RCC 7860 (cell line): Measurements from ENCODE around the gene CIART.
"Not testable (repeated sequence)": the region's sequence is repeated elsewhere in the genome, so short reads cannot be mapped to it uniquely, and the experiment has no call there.

Source experiments
- DNase-seq: peaks from one replicate; pipeline ENCODE4 v3.0.0-alpha.2; 2015; ENCODE audit warnings: low spot score
- FAIRE-seq: peaks from 2 replicates; lab custom pipeline; 2012; peaks lifted over from hg19 to GRCh38; lab: Jason Lieb, UNC

CIART gene, protein sequence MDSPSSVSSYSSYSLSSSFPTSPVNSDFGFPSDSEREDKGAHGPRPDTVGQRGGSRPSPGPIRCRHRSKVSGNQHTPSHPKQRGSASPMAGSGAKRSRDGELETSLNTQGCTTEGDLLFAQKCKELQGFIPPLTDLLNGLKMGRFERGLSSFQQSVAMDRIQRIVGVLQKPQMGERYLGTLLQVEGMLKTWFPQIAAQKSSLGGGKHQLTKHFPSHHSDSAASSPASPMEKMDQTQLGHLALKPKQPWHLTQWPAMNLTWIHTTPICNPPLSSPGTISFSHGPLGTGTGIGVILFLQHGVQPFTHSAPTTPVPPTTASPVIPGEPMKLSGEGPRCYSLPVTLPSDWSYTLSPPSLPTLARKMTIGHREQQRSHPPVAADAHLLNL

GRCh38 chr1:150281758-150282557 lies at the start of gene CIART:
Gene CIART, plus strand, starts transcription at chr1:150282554. Its CDS starts 714 bp downstream, at chr1:150283268.
- FAIRE-seq (peak; percentile 46), DNase-seq (peak; percentile 92)

GRCh38 chr1:150232921-150233320 lies 49.4 kb upstream of the CIART start:
- not testable (repeated sequence) for FAIRE-seq, DNase-seq

- FAIRE-seq (no peak), DNase-seq (no peak)
Measured at GRCh38 chr1:150233359-150234308, 48.7 kb upstream of the CIART start.

DNA sequence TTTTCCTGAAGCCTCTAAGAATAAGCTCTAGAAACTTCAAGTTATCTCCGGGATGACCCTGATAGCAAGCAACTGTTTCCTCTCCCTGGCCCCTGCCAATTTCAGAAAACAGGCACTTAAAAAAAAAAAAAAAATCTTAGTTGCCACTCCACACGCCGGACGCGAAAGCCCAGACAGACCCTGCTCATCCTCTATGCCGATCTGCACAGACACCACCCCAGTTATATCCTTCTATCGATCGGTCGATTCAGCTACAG lies 48.1 kb upstream of the CIART start:
- no peak for DNase-seq
- no peak for FAIRE-seq

- peak; percentile 66 for DNase-seq
- FAIRE-seq: peak; percentile 17
Measured at GRCh38 chr1:150234566-150235293, 47.6 kb upstream of the CIART start.

DNA sequence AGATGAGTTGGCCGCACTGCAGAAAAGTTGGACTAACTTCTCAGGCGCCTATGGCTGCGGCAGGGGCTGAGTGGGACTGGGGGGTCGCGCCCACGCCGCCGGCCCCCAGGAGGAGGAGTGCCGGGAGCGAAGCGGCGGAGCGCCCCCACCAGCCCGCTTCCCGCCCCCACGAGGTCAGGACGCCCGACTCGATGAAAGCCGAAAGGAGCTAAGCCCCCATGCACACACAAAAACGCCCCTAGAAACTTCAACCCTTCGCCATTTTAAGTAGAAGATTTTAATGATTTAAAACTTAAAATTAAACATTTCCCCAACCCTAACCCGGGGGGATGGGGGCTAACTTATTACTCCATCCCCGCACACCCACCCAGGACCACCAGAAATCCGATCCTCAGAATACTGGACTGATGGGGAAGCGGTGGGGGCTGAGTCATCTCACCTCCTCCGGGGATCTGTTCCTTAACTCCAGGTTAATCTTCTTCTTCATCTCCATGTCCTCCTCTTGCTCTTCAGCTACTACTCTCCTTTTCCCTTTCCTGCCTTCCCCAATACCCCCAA lies 47.0 kb upstream of the CIART start:
- FAIRE-seq (no peak), DNase-seq (peak; percentile 21)

DNA sequence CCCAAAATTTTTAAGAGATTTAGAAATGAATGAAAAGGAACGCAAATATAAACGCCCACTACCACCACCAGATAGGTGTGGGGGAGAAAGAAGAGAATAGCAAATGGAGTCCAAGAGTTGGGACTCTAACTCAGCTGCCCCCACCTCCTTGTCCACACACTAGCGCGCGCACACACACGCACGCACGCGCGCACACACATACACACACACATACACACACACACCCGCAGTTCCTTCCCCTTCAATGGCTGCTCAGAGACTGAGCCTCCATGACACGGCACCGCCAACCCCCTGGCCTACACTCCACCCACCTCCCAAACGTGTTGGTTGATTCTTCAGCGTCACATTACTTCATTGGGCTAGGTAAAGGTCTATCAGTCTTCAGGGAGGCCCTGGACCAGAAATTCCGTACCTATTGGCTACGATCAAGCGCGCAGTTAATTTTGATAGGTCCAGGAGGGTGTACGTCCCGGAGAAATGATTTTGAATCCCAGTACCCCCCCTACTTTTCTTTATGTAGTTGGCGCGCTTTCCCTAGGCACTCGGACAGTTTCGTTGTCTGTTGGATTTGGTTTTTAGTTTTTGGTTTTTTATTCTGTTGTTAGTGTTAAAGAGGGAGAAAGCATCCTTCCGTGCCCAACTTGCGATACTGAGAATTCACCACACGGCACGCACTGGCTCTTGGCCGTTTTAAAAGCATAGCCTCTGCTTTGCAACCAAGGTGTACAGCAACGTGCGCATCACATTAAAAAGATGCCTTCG lies 46.3 kb upstream of the CIART start, which contains the start of gene ANP32E:
ANP32E (minus strand) TSS at position 261 of the 762 bp plus-strand sequence. CDS start 326 bp downstream, outside the sequence.
- DNase-seq (peak; percentile 100), FAIRE-seq (peak; percentile 94)

DNA sequence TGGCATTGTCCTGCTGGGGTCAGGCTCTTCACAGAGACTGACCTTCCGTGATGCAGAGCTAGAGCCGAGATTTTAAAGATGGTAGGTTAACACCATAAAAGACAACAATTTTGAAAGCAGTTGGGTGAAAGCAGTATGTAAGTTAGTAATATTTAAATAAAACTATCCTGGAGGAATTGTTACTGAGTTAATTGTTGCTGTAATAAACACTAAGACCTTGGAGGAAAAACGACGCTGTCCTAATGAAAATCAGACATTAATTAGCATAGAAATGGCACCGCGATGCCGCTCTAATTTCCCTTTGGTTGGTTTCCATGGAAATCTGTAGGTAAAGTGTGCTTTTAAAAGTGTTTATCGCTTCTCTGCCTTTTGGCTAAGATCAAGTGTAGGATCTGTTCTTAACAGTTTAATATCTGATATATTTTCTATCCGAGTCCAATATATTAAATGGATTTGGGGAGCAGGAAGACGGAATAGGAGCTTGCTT lies 45.7 kb upstream of the CIART start:
- FAIRE-seq: no peak
- no peak for DNase-seq

GRCh38 chr1:150237176-150237575 lies 45.2 kb upstream of the CIART start:
- not testable (repeated sequence) for DNase-seq, FAIRE-seq

DNA sequence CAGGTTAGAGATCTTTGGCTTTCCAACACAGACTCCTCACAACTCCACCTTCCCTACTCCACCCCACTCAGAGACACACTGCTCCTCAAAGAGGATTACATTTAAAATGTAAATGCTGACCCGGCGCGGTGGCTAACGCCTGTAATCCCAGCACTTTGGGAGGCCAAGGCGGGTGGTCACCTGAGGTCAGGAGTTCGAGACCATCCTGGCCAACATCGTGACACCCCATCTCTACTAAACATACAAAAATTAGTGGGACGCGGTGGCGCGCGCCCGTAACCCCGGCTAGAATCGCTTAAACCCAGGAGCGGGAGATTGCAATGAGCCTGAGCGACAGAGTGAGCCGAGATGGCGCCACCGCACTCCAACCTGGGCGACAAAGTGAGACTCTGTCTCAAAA lies 44.6 kb upstream of the CIART start:
- FAIRE-seq: no peak
- no peak for DNase-seq

GRCh38 chr1:150243003-150243402 lies 39.4 kb upstream of the CIART start:
- no peak for FAIRE-seq
- no peak for DNase-seq

DNA sequence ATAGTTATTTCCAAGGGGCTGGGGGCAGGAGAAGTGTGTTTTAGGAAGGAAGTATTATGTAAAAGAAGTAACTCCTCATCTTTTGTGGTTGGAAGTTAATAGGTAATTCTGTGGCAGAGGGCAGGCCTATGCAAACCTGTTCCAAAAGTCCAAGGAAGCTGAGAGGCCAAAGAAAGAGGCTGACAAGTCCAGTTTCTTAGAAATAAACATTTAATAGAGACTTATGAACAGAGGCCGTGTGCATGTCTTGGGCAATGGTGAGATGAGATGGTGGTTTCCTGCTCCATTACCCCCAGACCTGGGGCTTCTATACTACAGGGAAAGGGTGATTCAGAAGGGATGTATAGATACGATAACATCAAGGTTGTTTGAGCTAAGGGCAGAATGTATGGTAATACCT lies 32.4 kb upstream of the CIART start:
- DNase-seq: no peak
- FAIRE-seq: no peak

DNA sequence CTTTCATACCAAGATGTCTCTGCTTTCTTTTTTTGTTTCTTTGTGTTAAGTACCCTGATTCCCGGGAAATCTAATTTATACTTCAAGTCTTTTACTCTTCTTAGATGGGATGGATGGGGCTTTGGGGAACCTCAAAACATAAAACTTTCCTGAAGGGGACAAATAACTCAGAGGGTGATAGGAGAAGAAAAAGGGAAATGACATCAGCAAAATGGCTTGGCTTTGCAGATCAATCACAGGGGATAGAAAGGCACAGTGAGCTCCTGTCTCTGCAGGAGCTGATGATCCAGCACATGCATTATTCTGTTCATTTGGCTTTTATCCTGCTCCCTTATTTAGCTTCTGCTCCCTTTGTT lies 26.2 kb upstream of the CIART start:
- DNase-seq (no peak), FAIRE-seq (no peak)

DNA sequence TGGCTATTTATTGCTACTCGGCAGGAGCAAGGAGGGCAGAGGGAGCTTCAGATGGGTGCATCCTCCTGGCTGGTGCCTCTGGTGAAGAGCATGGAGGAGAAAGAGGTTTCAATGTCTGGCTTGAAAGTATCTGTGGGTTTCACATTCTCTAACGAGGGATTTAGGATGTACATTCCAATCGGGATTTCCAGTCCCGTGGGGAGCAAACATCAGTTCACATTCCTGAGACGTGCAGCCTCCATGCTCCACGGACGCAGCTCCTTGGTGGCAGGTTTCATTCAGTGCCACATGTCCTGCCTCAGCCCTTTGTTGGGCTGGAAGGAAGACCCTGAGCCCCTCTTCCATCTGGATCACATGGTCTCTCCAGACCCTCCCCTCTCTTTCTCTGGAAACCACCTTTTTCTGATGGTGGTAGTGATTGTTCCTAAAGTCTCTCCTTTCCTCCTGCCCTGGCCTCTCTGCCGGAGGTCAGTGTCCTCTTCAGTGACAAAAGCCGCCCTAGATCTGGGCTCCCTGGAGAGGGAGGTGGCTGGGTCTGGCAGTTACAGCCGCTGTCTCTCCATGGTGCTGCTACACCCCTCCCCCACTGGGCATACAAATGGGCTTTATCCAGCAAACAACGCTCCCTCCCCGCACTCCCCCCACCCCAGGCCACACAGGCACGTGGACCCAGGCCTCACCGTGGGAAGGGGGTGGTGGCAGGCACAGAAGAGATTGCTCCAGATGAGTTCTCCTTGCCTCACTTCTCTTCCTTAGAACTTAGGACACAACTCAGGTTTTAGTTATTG lies 25.6 kb upstream of the CIART start:
- FAIRE-seq (no peak), DNase-seq (no peak)

DNA sequence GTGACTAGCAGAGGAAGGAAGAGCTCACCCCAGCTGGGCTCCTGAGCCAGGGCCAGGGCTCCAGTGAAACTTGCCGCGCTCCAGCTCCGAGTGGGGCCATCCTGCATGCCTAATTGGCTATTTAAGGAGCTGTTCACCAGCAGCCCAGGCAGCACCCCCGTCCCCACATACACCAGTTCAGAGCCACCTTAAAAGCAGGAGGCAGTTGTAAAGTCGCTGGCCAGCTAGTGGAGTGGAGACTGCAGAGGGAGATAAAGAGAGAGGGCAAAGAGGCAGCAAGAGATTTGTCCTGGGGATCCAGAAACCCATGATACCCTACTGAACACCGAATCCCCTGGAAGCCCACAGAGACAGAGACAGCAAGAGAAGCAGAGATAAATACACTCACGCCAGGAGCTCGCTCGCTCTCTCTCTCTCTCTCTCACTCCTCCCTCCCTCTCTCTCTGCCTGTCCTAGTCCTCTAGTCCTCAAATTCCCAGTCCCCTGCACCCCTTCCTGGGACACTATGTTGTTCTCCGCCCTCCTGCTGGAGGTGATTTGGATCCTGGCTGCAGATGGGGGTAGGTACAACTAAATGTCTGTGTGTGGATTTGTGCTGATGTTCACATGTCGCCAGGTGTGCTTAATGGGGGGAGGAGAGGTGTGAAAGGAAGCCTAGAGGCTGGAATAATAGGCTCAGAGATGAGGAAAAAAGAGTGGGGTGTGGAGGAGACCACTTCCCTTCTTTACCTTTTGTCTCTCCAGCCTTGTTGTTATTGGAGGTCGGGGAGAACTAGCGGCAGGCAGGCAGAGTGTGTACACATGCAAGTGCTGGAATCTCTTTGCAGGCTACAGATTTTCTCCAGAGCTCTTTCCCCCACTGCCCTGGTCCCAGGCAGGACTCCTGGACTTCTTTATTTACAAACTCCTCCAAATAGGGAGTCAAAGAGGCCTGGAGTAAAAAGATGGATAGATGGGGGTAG lies 24.4 kb upstream of the CIART start, which contains the start of gene CA14:
CA14 (plus strand) TSS at position 151 of the 962 bp plus-strand sequence; CDS start at position 506, 355 bp downstream.
- FAIRE-seq (no peak), DNase-seq (no peak)

DNA sequence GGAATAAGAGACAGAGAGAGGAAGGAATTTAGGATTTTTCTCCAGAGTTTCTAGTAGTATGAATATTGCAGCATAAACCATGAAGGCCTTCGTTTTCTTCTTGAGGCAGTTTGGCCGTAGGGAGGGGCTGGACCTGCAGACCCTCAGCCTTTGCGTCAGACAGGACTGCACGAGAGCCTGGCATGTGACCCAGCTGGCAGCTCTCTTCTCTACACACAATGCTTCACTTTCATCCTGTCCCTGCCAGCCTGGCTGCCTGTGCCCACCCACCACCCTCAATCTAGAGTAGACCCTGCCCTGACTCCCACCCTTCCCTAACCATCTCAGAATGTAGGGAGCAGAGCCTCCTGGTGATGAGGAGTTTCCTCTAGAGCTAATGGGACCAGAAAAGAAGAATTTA lies 23.1 kb upstream of the CIART start:
- FAIRE-seq (no peak), DNase-seq (no peak)
